HepG2 (cell line): ENCODE results near the gene PTPA. TPM values are rescaled to one million over a fixed set of nuclear protein-coding genes. Genes with fewer than 3 reads are reported as not detected.
A peak's percentile ranks its signal among the peaks of the same experiment; 100 is the strongest.

Experiments used
- ARID5B ChIP-seq: IDR thresholded peaks from 2 replicates; pipeline ENCODE4 v1.4.0; 2020; ENCODE audit warnings: mild to moderate bottlenecking, missing genetic modification reagents
- CREB3 ChIP-seq: sonication (generic); formaldehyde crosslinking; IDR thresholded peaks from 2 replicates; pipeline ENCODE4 v1.5.0; 2020; ENCODE audit warnings: missing genetic modification reagents
- IRF1 ChIP-seq: sonication (generic); formaldehyde crosslinking; IDR thresholded peaks from 2 replicates; pipeline ENCODE4 v1.4.0; 2020; ENCODE audit warnings: low read depth, mild to moderate bottlenecking, missing genetic modification reagents
- MED8 ChIP-seq: sonication (generic); formaldehyde crosslinking; IDR thresholded peaks from 2 replicates; pipeline ENCODE4 v1.8.1; 2023; ENCODE audit warnings: mild to moderate bottlenecking, missing genetic modification reagents; ENCODE audit not compliant: insufficient replicate concordance
- PCBP2 ChIP-seq: fragments of 200-400 bp; formaldehyde crosslinking; optimal IDR thresholded peaks from 2 replicates; pipeline ENCODE3; 2018; ENCODE audit warnings: low read length, low read depth; ENCODE audit not compliant: poor library complexity, severe bottlenecking
- SMARCC2 ChIP-seq: fragments of 450-650 bp; IDR thresholded peaks from 2 replicates; pipeline ENCODE4 v1.6.1; 2017; ENCODE audit warnings: antibody characterized with exemption, mild to moderate bottlenecking
- TCF12 ChIP-seq, 2 experiments: fragments of 450-650 bp in 1 of 2; sonication (generic) in 1 of 2; formaldehyde crosslinking in 1 of 2; IDR thresholded peaks; 2 replicates each; pipeline versions ENCODE4 v1.6.1 to v1.8.0; 2017 to 2022; ENCODE audit warnings: antibody characterized with exemption in 1 of 2, mild to moderate bottlenecking in 1 of 2, missing genetic modification reagents in 1 of 2, moderate library complexity in 1 of 2
- ZNF407 ChIP-seq: sonication (generic); formaldehyde crosslinking; IDR thresholded peaks from one replicate; pipeline ENCODE4 v1.5.1; 2020; ENCODE audit warnings: mild to moderate bottlenecking, missing genetic modification reagents; ENCODE audit errors: not compliant biosample characterization
- ZNF513 ChIP-seq: sonication (generic); formaldehyde crosslinking; conservative IDR thresholded peaks from 2 replicates; pipeline ENCODE4 v1.5.0; 2020; ENCODE audit warnings: missing genetic modification reagents
- ZNF841 ChIP-seq: sonication (generic); formaldehyde crosslinking; IDR thresholded peaks from 2 replicates; pipeline ENCODE4 v1.8.1; 2023; ENCODE audit warnings: missing genetic modification reagents, borderline replicate concordance
- polyA plus RNA-seq, 8 experiments: library from polyadenylated mRNA; depleted of rRNA in 3 of 8; stranded (reverse) in 7 of 8; unstranded in 1 of 8; fragments of >200 nt; fragmentation: Illumina TruSeq in 4 of 8; extraction: Trizol in 4 of 8; gene quantifications; 2 replicates each; pipeline versions ENCODE4 v1.2.1 to v1.2.3, GENCODE V29; 2011 to 2016; ENCODE audit warnings: low read depth in 4 of 8, missing spikeins in 1 of 8, mixed read lengths in 1 of 8; ENCODE audit not compliant: insufficient read depth in 1 of 8
- total RNA-seq, 5 experiments: library from RNA; depleted of rRNA; stranded (reverse); fragments of >200 nt; fragmentation: Illumina TruSeq; extraction: Trizol; gene quantifications; 2 replicates each; pipeline ENCODE4 v1.2.3, GENCODE V29; 2016; ENCODE audit warnings: low read depth in 1 of 5

The PTPA gene
- total and polyA plus RNA-seq, 2 of the 13 experiments (the other 11 are each of a cell fraction or from before 2014, with no cell fraction given), result 79.3 to 105 TPM

- no peak for TF ChIP-seq ZNF407 (CRISPR knock-in tag)
- no peak for TF ChIP-seq ZNF513 (CRISPR knock-in tag)
- TF ChIP-seq PCBP2, result no peak
- TF ChIP-seq MED8 (CRISPR knock-in tag), result peak; percentile 26
- TF ChIP-seq SMARCC2, result no peak
- TF ChIP-seq IRF1, result 0 out of 2 replicates have a peak, but pooled peaks have one; percentile 40
- TF ChIP-seq CREB3, result no peak
- TF ChIP-seq ZNF841 (CRISPR knock-in tag), result no peak
- TF ChIP-seq ARID5B (CRISPR knock-in tag), result peak; percentile 58; the same call in 1 of the 2 replicates
- TF ChIP-seq TCF12 (IDR thresholded peaks at IDR 0.05), result no peak
- TF ChIP-seq TCF12 (CRISPR knock-in tag; IDR thresholded peaks at IDR 0.05), result 0 out of 2 replicates have a peak, but pooled peaks have one; percentile 29
Measured at GRCh38 chr9:129139233-129139992, 28.2 kb downstream of the PTPA start (continued).
